Bronchial epithelial cell (primary cell): Measurements from ENCODE around the gene SPATA45. TPM values are rescaled to one million over a fixed set of nuclear protein-coding genes. Genes with fewer than 3 reads are reported as not detected.

Experiments used
- DNase-seq: peaks from one replicate; pipeline ENCODE4 v3.0.0-alpha.2; 2010; ENCODE audit warnings: low read depth
- FAIRE-seq: peaks from 2 replicates; lab custom pipeline; 2011; peaks lifted over from hg19 to GRCh38; lab: Jason Lieb, UNC
- H3K27me3 ChIP-seq: 2 replicates; pipeline ENCODE4 v1.5.1; 2011; ENCODE audit warnings: low read length; ENCODE audit not compliant: control insufficient read depth, insufficient read depth
- H3K36me3 ChIP-seq: 2 replicates; pipeline ENCODE4 v1.5.1; 2011; ENCODE audit warnings: low read length; ENCODE audit not compliant: control insufficient read depth, insufficient read depth
- H3K4me3 ChIP-seq: 2 replicates; pipeline ENCODE4 v1.5.1; 2011; ENCODE audit warnings: mild to moderate bottlenecking, low read depth, low read length, control low read depth
- total RNA-seq: library from RNA; depleted of rRNA; stranded (reverse); fragments of >200 nt; gene quantifications from 2 replicates; pipeline ENCODE4 v1.2.1, GENCODE V29; 2014
- TF ChIP-seq, protein P1 (sequence below): IDR thresholded peaks from 2 replicates; pipeline ENCODE4 v1.5.1; 2011; ENCODE audit warnings: mild to moderate bottlenecking, moderate library complexity, low read length, control low read depth, inconsistent platforms; ENCODE audit not compliant: insufficient read depth, severe bottlenecking

SPATA45 gene
- total RNA-seq, 1 donor from 2014 or later = not detected

DNA sequence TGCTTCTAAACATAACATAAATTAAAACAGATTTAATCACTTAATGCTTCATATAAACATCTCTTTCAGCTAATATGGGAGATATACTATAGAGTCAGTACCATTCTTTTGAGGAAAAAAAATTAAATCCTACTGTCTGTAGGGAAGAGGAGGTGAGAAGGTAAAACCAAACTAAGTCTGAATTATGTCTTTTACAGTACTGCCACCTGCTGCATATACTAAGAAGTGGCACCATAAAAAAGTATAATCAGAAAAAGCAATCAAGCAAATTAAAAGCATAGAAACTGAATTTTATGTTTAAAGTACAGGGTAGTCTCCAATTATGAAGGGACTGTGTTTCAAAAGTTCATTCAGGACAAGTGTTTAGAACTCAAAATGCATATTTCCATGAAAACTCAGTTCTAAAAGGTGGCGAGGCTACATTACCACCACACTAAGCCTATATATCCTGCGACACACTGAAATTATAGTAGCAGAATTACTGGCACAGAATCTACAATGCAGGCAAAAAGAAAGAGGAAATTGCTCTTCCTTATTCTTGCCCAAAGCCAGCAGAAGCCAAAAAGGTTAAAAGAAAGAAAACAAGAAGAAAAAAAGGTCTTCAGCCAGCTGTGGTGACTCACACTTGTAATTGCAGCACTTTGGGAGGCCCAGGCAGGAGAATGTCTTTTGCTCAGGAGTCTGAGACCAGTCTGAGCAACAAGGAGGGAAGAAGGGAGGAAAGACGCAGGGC, 64.9 kb downstream of the SPATA45 start:
- TF ChIP-seq, protein P1, sequence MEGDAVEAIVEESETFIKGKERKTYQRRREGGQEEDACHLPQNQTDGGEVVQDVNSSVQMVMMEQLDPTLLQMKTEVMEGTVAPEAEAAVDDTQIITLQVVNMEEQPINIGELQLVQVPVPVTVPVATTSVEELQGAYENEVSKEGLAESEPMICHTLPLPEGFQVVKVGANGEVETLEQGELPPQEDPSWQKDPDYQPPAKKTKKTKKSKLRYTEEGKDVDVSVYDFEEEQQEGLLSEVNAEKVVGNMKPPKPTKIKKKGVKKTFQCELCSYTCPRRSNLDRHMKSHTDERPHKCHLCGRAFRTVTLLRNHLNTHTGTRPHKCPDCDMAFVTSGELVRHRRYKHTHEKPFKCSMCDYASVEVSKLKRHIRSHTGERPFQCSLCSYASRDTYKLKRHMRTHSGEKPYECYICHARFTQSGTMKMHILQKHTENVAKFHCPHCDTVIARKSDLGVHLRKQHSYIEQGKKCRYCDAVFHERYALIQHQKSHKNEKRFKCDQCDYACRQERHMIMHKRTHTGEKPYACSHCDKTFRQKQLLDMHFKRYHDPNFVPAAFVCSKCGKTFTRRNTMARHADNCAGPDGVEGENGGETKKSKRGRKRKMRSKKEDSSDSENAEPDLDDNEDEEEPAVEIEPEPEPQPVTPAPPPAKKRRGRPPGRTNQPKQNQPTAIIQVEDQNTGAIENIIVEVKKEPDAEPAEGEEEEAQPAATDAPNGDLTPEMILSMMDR = peak; percentile 35
- peak; percentile 31 for DNase-seq
- Histone ChIP-seq H3K4me3 (no peak overlapping the region), H3K27me3 (no peaks in the 10 kb centered on the region), H3K36me3 (no peaks in the 10 kb centered on the region)
- no peak for FAIRE-seq

DNA sequence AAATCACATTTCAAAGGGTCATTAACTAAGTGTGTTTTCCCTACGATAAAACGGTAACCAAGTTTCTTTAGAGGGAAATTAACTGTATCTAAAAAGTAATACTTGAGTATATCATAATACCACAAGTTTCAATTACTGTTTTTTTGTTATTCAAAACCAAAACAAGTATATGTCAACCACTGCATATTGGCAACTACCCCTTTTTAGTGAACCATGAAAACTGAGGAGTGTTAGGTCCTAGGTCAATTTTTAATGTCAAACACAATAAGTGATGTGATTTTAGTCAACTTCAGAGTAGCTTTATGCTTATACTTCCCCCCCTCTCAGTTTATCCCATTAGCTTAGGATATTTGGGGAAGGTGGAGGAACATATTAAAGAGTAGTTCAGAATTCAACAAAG, 66.2 kb downstream of the SPATA45 start:
- H3K27me3 ChIP-seq = no peaks in the 10 kb centered on the region
- DNase-seq (no peak), FAIRE-seq (no peak)
- TF ChIP-seq, protein P1 = no peak
- H3K4me3 ChIP-seq = no peak overlapping the region
- H3K36me3 ChIP-seq = no peaks in the 10 kb centered on the region

DNA sequence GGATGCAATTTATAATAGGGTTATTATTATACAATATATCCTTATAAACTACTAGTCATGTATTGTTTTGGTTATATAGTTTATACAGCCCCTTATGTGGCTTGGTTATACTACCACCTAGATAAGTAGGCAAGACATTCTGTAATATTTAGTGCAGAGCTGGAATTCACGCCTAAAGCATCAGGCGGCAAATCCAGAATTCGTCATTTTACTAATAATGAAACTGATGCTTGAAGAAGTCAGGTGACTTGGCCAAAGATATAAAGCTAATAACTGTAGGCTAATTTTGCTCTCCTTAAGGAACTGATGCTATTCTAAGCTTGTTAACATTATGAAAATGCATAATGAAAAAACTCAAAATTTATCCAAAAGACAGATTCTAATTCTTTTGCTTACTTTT, 66.7 kb downstream of the SPATA45 start:
- H3K36me3 ChIP-seq = no peaks in the 10 kb centered on the region
- H3K27me3 ChIP-seq = no peaks in the 10 kb centered on the region
- TF ChIP-seq, protein P1 = no peak
- DNase-seq (no peak), FAIRE-seq (no peak)
- H3K4me3 ChIP-seq = no peak overlapping the region

Other genes starting within 250 kb of the SPATA45 start
- 19.2 and 31.7 TPM in 2 replicates for gene ATF3, start 238.9 kb downstream of the SPATA45 start, total RNA-seq
- gene BATF3, start 147.8 kb downstream of the SPATA45 start, total RNA-seq = 0.26 TPM in 1 of 2 replicates, not detected in the other
- 11.3 TPM in 2 replicates for gene NSL1, start 55.9 kb downstream of the SPATA45 start, total RNA-seq
- 12.1 and 21.8 TPM in 2 replicates for gene TATDN3, start 55.8 kb downstream of the SPATA45 start, total RNA-seq
- 4.5 and 6.8 TPM in 2 replicates for gene FLVCR1, start 10.6 kb upstream of the SPATA45 start, total RNA-seq
- gene VASH2, start 102.9 kb upstream of the SPATA45 start, total RNA-seq = not detected in 2 replicates
- gene ANGEL2, start 168.2 kb upstream of the SPATA45 start, total RNA-seq = 22.4 and 23.2 TPM in 2 replicates
- 12.9 and 19.7 TPM in 2 replicates for gene RPS6KC1, start 203.6 kb upstream of the SPATA45 start, total RNA-seq